HL-60/S4 treated with retinoic acid at 250 ng/mL for 4 days and 3 days (cell line): ENCODE measurements around the gene SNRPN.
"Not testable (repeated sequence)": the region's sequence is repeated elsewhere in the genome, so short reads cannot be mapped to it uniquely, and the experiment has no call there.

Source experiments
- in situ Hi-C: fragments of 300-500 bp; cut with MboI; formaldehyde crosslinking; loops from 2 replicates; pipeline ENCODE4 v1.7.0; 2022; ENCODE audit warnings: low sequenced_read_pairs

SNRPN gene

DNA sequence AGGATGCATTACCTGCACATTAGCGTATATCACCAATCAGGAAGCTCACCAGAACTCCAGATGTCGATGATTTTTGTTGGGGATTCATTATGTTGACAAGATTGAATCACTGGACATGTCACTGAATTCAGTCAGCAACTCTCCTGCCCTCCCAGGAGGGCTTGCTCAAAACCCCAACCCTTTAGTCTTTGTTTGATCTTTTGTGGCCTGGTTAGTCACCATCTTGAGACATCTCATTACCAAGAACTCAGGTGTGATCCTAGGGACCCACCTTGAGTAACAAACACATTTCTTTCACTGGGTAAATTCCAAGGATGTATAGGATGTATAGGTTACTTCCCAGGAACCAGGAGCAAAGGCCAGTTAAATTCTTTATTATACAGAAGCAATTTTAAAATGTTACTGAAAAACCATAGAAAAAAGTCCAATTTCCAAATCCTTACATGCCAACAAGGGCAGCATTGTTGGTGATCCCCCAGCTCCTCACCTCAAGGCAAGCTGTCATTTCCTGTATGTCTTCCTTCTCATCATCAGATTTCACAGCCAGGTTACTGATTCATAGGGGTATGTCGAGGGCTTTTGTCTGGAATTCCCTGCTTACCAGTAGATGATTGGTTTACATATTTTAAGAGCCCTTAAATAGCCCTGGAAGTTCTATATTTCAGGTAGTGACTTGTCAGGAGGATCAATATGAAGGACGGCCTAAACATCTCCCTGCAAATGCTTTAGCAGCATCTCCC, 11.7 kb downstream of the SNRPN start:
- in situ Hi-C loops, result no loop called here

DNA sequence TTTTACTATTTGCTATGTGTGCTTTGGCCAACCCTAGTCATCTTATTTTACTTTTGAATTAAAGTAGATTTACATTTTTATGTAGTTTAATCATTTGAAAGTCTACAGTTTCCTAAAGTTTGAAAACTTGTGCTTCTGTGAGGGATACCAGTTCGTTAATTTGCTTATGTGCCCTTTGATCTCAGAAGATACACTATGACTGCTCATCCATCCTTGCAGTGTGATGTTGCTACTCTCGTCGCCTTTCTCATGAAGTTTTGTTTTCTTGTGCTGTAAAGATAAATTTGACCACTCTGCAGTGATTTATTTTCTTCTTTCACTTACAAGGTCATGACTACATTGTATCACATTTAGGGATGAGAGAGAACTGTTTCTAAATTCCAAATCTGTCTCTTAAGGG, 16.3 kb downstream of the SNRPN start:
- in situ Hi-C loops, result no loop called here

DNA sequence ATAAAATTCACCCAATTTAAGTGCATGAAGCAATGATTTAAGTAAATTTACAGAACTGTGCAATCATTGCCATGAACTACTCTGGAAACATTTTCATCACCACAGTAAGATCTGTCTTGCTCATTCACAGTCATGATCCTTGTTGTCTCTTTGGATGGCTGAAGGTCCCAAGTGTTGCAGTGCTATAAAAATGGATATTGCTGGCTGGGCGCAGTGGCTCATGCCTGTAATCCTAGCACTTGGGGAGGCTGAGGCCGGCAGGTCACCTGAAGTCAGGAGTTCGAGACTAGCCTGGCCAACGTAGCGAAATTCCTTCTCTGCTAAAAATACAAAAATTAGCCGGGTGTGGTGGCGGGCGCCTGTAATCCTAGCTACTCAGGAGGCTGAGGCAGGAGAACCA, 17.0 kb downstream of the SNRPN start:
- in situ Hi-C loops, result no loop called here

DNA sequence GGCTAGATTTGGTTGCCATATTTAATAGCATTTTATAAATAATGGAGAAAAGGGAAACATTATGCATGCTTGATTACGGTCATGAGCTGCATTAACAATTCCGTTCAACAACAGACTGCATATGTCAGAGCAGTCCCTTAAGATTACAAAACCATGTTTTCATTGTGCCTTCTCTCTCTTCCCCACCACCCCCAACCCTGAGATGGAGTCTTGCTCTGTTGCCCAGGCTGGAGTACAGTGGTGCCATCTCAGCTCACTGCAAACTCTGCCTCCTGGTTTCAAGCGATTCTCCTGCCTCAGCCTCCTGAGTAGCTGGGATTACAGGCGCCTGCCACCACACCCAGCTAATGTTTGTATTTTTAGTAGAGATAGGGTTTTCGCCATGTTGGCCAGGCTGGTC, 17.9 kb downstream of the SNRPN start:
- in situ Hi-C loops, result not testable (repeated sequence)

DNA sequence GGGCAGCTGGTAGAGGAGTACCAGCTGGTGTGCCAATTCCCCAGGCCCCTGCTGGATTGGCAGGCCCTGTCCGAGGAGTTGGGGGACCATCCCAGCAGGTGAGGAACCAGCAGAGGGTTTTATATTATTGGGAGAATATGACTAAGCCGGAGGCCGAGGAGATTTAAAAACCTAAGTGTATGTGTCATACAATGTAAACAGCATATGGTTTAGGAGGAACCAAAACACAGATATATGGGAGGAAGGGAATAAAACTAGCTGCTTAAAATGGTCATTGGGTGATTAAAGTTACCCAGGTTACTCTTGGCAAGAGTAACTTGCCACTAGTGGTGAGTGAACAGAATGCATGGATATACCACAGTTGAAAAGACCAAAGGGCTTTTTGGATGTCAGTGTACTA, 22.1 kb downstream of the SNRPN start:
- in situ Hi-C loops, result no loop called here

DNA sequence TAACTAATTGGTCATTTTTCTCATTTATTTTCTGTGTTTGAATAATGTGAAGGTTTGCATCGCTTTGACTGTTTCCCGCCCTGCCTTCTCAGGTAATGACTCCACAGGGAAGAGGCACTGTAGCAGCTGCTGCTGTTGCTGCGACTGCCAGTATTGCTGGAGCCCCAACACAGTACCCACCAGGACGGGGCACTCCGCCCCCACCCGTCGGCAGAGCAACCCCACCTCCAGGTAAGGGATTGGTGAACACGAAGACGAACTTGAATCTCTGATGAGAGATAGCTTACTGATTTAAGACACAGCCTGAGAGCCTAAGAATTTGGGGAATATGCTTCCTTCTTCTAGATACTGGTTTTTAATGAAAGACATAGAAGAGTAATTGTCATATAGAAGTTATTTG, 22.9 kb downstream of the SNRPN start:
- in situ Hi-C loops, result no loop called here

DNA sequence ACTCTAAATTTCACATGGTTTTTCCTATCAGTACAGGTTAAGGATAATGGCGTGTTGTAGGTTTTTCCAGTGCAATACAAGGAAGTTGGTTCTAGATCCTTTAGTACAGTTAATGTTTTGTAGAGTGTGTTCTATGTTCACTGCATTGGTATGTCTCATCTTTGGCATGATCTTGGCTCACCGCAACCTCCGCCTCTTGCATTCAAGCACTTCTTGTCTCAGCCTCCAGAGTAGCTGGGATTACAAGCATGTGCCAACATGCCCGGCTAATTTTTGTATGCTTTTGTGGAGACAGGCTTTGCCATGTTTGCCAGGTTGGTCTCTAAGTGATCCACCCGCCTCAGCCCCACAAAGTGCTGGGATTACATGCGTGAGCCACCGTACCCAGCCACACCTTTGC, 30.4 kb downstream of the SNRPN start:
- in situ Hi-C loops, result no loop called here

DNA sequence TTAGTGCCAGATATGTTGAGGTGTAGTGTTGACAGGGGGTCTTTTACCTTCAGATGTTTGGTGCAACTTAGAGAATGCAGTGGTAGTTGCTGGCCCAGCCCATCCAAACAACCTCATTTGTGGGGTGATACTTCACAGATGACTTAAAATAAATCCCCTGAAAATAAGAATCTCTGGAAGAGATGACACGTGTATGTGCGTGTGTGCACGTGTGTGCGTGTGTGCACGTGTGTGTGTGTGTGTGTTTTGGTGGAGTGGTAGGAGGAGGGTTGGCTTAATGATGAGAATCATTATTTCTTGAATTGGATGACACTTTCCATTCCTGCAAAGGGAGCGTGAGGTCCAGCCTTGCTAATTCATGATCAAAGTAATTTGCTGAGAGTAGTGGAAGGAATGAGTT, 31.9 kb downstream of the SNRPN start:
- in situ Hi-C loops, result no loop called here

DNA sequence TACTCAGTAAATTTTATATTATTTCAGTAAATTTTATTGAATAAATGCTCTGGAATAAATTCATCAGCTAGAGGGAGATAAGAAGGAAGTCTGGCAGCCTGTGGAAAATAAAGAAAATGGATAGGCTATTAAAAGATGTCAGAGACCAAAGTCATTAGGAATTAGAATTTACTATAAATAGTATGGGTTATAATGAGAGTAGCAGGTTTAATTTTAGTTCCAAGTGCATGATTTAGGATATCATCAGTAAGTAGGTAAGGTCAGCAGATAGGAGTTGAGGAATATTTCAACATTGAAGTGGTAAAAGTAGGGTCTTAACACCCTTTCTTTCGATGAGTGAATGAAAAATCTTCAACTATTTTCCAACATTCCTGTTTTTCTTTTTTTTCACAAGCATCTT, 64.6 kb downstream of the SNRPN start:
- in situ Hi-C loops, result no loop called here

DNA sequence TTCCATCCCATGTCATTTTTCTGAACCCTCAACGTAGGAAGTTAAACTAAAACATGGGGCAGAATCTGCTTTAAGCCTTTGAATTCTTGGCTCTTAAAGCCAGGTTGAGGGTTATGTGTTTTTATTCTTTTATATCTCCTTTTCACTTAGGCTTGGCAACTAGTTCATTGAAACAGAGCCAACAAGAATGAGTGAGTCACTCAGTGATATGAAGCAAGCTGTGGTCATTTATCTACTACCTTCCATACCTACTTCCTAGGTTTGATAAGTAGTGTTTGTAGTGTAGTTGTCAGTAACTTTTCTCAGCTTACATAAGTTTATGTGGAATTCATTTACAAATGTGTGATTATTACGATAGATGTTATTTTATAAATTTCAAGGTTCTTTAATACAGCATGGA, 67.4 kb downstream of the SNRPN start:
- in situ Hi-C loops, result no loop called here
